ENCODE measurements around the gene GARS1. TPM values are rescaled to one million over a fixed set of nuclear protein-coding genes. Genes with fewer than 3 reads are reported as not detected.

Gene GARS1
- total RNA-seq, 1 donor from 2014 or later: 42.3 TPM

DNA sequence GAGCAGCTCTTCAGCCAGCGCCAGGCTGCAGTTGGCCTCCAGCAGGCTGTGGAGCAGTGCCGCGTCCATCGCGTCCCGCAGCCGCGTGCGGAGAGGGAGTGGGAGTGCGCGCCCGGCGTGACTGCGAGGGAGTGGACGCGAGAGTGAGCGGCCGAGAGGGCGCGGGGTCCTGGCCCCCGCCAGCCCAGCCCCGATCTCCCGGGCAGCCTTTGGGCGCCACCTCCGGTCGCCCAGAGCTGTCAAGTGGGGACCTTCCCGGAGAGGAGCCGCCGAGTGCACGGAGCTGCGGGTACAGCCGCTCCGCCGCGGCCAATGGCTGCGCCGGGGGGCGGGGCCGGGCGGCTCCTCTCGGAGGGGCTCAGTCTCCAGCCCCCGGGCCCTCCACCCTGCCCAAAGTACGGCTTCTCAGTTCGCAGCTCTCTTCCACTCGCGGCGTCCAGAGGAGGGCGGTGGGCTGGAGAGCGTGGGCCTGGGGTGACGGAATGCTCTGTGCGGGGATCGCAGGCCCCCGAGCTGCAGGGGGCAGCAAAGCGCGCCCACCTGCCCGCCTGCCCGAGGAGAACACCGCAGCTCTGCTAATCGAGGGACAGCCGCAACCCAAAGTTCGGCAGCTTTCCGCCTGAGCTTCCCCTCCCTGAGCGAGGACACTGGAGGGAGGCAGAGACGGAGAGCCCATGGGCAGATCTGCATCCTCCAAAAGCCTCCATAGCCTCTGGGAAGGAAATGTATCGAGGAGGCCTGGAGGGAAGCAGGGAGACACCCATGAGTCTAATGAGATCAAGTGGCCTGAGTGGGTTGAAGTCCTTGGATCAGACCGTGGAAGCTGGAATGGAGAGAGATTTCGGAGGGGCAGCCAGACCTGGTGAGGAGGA lies 87.8 kb downstream of the GARS1 start, which contains the start of gene CRHR2:
TSS of gene CRHR2 (minus strand) at position 245 of the 872 bp plus-strand sequence. CDS start at position 69, 176 bp downstream.
- intact Hi-C loops (cut with micrococcal nuclease): loop anchor here (10.0 kb wide), 1 partner anchor 62 kb away; no protein-coding TSS in a partner anchor
- H3K4me3 ChIP-seq: peak within 1 kb of the TSS; percentile 67

DNA sequence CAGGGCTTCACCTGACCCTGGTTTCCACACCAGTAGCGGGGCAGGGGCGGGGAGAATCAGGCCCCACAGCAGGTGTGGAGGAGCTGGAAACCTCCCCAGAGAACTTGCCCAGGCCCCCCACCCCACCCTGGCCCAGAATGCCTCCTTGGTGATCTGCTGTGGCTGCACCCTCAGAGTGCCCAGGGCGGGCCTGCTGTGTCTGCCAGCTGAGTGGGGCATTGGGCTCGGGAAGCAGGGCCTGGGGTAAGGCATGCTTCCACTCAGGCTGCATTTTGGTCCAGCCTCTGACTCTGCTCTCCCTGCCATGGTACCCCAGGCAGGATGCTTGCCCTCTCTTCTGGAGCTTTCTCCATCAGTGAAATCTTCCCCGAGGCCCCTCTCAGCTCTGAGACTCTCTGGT lies 88.6 kb downstream of the GARS1 start:
- Histone ChIP-seq H3K9me3 (replicated peaks) (no peaks in the 10 kb centered on the region), H3K27me3 (ENCODE audit: low read depth) (peaks cover 74% of the 10 kb centered on the region), H3K4me3 (peak overlapping the region; percentile 67), H3K4me1 (peaks cover 18% of the 10 kb centered on the region), H3K36me3 (no peaks in the 10 kb centered on the region), H3K27ac (replicated peaks) (peak overlapping the region; percentile 4)
- DNase-seq: no peak
- intact Hi-C loops (cut with micrococcal nuclease): loop anchor here (10.0 kb wide), 1 partner anchor 61 kb away; no protein-coding TSS in a partner anchor
- TF ChIP-seq, protein P1, sequence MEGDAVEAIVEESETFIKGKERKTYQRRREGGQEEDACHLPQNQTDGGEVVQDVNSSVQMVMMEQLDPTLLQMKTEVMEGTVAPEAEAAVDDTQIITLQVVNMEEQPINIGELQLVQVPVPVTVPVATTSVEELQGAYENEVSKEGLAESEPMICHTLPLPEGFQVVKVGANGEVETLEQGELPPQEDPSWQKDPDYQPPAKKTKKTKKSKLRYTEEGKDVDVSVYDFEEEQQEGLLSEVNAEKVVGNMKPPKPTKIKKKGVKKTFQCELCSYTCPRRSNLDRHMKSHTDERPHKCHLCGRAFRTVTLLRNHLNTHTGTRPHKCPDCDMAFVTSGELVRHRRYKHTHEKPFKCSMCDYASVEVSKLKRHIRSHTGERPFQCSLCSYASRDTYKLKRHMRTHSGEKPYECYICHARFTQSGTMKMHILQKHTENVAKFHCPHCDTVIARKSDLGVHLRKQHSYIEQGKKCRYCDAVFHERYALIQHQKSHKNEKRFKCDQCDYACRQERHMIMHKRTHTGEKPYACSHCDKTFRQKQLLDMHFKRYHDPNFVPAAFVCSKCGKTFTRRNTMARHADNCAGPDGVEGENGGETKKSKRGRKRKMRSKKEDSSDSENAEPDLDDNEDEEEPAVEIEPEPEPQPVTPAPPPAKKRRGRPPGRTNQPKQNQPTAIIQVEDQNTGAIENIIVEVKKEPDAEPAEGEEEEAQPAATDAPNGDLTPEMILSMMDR (IDR thresholded peaks at IDR 0.05; ENCODE audit: borderline replicate concordance): no peak

More for the DNA sequence above, 87.8 kb downstream of the GARS1 start, which contains the start of gene CRHR2:
- peak within 1 kb of the TSS; percentile 4 for H3K27ac ChIP-seq (replicated peaks)
- peaks cover 15% of the 10 kb centered on the region for H3K4me1 ChIP-seq
- peaks cover 83% of the 10 kb centered on the region for H3K27me3 ChIP-seq (ENCODE audit: low read depth)
- no peaks in the 10 kb centered on the region for H3K9me3 ChIP-seq (replicated peaks)
- TF ChIP-seq, protein P1 (IDR thresholded peaks at IDR 0.05; ENCODE audit: borderline replicate concordance): peak; percentile 64
- H3K36me3 ChIP-seq: no peaks in the 10 kb centered on the region
- DNase-seq: peak; percentile 26

Other genes starting within 250 kb of the GARS1 start
- 7.0 TPM for gene NOD1, start 116.1 kb upstream of the GARS1 start, total RNA-seq
- 18.9 TPM for gene GGCT, start 90.0 kb upstream of the GARS1 start, total RNA-seq
- gene CRHR2, start 87.6 kb downstream of the GARS1 start, total RNA-seq: 0.19 TPM
- gene INMT, start 157.3 kb downstream of the GARS1 start, total RNA-seq: 49.5 TPM
- 3.8 TPM for gene MINDY4, start 176.5 kb downstream of the GARS1 start, total RNA-seq

Measured in left ventricle myocardium inferior (tissue), 1 donor.